HCT116 (cell line): ENCODE measurements around the gene MMD.

Experiments used
- CEBPB ChIP-seq: IDR thresholded peaks from 2 replicates; pipeline ENCODE4 v1.6.1; 2012; ENCODE audit warnings: low read depth
- CTCF ChIP-seq, 3 experiments: fragments of 200-600 bp in 1 of 3; sonication (generic) in 1 of 3; IDR thresholded peaks in 2 of 3; conservative IDR thresholded peaks in 1 of 3; 2 replicates each; pipeline ENCODE4 v1.5.1; 2012 to 2017; ENCODE audit warnings: low read depth in 2 of 3, low read length in 2 of 3, antibody characterized with exemption in 1 of 3, borderline replicate concordance in 1 of 3, control low read depth in 1 of 3, mild to moderate bottlenecking in 1 of 3, mixed read lengths in 1 of 3, mixed run types in 1 of 3, moderate library complexity in 1 of 3; ENCODE audit not compliant: insufficient read depth in 1 of 3
- EZH2 ChIP-seq: fragments of 200-600 bp; sonication (generic); IDR thresholded peaks from 2 replicates; pipeline ENCODE4 v1.6.1; 2017; ENCODE audit warnings: antibody characterized with exemption, mixed run types
- EZH2phosphoT487 ChIP-seq: fragments of 200-600 bp; IDR thresholded peaks from 2 replicates; pipeline ENCODE4 v1.6.1; 2018; ENCODE audit warnings: antibody characterized with exemption, borderline replicate concordance
- JUND ChIP-seq: IDR thresholded peaks from 2 replicates; pipeline ENCODE4 v1.6.1; 2012
- POLR2A ChIP-seq: IDR thresholded peaks from 2 replicates; pipeline ENCODE4 v1.7.0; 2011; ENCODE audit warnings: borderline replicate concordance; ENCODE audit not compliant: insufficient read depth, insufficient read length; ENCODE audit errors: extremely low read depth
- POLR2AphosphoS5 ChIP-seq: IDR thresholded peaks from 2 replicates; pipeline ENCODE4 v1.6.1; 2011; ENCODE audit warnings: mild to moderate bottlenecking, low read depth, low read length, moderate library complexity
- TCF7L2 ChIP-seq: IDR thresholded peaks from 2 replicates; pipeline ENCODE4 v1.7.0; 2011; ENCODE audit warnings: borderline replicate concordance, inconsistent platforms; ENCODE audit not compliant: insufficient read depth, insufficient read length; ENCODE audit errors: extremely low read depth

- TF ChIP-seq CTCF (IDR thresholded peaks at IDR 0.05 in 2 of 3, conservative IDR thresholded peaks at IDR 0.05 in 1 of 3; ENCODE audit: borderline replicate concordance in 1 of 3, insufficient read depth in 1 of 3, low read depth in 2 of 3, low read length in 2 of 3) (no peak), EZH2 (no peak), POLR2A (no peak), POLR2AphosphoS5 (no peak), CEBPB (no peak), EZH2phosphoT487 (no peak), JUND (no peak), TCF7L2 (peak; percentile 35)
Observed at GRCh38 chr17:55398689-55399088, 22.9 kb downstream of the MMD start.
